GM12874 (cell line): ENCODE results near the gene PICALM.

Experiments used
- CTCF ChIP-seq: IDR thresholded peaks from 2 replicates; pipeline ENCODE4 v1.5.1; 2011; ENCODE audit warnings: low read depth, mild to moderate bottlenecking, control low read depth, low read length, moderate library complexity; ENCODE audit not compliant: insufficient read depth

Gene PICALM

DNA sequence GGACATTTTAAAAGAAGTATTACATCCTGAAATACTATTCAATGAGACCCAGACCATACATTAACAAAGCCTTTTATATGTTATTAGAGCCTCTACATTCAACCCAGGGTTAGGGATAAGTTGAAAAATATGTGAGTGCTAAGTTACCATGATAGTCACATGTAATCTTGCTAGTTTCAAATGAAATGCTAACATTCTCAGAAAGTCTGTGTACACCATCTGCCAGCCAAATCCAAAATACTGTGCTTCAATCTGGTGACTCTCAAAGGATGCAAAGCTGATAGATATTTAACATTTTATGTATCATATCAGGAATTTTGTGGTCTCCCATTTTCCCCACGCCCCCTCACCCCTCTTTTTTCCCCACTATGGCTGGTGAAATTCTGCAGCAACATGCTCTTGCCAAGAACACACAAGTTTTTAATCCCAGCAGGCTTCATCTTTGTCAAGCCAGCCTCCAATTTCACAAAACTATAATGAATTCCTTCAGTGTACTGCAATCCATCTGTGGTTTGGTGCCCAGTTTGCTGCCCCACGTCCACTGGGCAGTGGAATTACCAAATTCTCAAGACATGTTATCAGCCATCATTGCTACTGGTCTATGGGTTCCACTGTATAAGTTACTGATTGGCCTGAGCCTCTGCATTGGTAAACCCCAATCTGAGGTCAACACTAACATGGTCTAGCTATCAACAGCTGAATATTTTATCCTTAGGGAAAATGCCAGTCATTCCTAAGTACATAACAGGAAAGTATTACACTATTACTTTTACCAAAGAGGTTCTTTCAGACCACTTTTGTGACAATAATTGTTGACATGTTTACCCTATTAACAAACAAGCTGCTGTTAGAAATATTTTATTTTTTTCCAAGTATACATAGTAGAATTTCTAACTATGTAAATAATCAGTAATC lies 1.5 kb upstream of the PICALM start:
- TF ChIP-seq CTCF, result no peak

GRCh38 chr11:86069408-86070101 lies 671 bp upstream of the PICALM start:
- no peak for TF ChIP-seq CTCF

DNA sequence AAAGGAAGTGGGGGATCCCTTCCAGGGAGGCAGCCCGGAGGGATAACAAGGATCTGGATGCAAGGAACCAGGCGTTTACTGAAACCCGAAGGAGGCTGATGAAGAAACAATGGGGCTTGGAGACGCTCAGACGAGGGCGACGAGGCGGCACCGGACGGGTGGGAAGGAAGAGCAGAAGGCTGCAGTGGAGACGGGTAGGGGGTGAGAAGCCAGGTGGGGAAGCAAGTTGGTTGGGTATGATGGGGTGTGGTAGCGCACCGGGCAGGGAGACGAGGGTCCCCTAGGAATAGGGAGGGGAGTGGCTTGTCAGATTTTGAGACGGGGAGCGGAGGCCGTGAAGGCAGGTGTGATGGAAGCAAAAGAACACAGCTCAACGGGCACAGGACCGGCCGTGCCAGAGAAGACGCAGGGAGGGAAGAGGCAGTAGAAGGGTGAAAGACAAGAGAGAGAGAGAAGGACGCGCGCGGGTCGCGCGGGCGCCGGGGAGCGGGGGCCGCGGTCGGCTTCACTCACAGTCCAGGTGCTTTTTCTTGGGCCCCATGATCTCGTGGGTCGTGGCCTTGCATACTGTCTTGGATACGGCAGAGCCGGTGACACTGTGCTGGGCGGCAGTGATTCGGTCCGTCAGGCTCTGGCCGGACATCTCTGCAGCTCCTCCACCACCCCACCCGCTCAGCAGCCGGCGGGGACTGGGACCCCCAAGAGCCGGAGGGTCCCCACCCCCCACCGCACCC lies 579 bp downstream of the PICALM start:
- TF ChIP-seq CTCF, result no peak

DNA sequence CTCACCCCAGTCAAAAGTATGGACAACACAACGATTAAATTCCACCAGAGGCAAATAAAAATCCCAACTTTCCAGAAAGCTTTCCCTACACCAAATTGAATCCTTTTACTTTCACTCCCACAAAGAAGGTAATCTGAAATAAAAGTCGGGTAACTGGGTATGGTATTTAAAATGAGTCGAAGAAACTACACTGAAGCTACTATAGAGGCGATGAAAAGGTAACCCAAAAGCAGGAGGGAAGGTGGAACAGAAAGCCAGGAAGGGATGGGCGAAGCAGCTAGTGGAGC lies 1.1 kb downstream of the PICALM start:
- no peak for TF ChIP-seq CTCF

DNA sequence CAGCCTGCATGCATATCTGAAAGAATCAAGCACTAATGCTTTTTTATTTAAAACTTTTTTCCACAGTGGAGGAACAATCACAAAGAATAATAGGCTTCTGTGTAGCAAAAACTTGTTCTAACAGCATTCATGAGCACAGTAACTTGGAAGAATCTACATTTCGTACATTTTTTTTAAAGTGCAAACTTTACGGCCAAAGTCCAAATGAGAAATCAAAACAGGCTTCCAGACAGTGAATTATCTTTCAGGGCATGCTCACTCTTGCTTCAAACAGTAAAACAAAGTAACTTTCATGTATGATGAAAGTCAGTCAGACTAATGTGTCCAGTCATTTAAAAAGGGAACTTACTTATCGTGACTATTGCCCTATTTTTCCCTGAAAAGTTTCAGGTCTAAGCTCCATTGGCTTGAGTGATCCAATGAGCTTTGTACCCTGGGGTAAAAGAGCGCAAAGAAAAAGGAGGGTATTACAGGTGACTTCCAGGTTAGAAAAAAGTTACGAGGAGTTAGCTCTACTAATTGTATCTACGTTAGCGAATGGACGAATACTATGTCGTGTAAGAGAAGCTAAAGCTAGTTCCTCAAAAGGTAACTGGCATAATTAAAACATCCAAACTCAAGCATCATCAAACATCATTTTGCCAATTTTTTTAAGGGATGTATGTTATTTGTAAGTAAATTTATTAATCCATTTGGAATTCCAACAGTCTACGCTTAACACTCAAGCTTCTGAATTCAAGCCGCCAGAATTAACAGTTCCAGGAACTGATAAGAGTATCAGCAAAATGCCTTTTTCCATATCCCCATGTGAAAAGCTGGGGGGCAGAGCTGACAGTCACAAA lies 1.7 kb downstream of the PICALM start:
- TF ChIP-seq CTCF, result no peak

DNA sequence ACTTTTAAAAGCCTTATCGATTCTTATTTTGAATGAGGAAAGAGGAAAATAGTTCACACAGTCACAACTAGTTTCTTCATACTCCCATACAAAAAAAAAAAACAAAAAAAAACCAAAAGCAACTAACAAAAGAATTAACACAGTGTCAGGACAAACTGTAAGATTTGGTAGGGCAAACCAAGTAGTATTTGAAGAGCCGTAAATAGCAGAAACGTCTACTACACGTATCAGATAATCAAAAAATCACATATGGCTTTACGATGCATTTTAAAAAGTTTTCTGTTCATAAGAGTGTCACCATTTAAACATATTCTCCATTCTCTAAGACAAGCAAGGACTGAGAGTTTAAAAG lies 2.3 kb downstream of the PICALM start:
- TF ChIP-seq CTCF, result no peak

DNA sequence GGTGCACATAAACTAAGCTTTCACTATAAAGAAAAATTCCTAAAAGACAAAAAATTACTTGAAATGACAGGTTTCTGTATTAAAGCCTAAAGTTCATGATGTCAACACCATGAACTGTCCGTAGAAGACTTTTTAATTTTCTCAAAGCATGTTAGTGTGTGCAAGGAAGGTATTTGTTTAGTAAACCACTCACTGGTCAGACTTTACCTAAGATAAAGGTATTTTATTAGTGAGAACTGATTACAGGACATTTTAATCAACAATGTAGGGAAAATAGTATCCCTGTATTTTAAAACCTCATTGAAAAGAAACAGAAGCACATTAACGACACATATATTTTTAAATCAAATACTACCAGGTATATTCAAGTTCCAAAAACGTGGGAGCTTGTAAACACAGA lies 2.9 kb downstream of the PICALM start:
- no peak for TF ChIP-seq CTCF
